PC-3 (cell line): ENCODE results near the gene PBRM1. TPM values are rescaled to one million over a fixed set of nuclear protein-coding genes. Genes with fewer than 3 reads are reported as not detected.

ENCODE experiments used
- ATAC-seq: fragments of 200-7000 bp; cut with Tn5 transposase; 2 replicates; pipeline ENCODE4 v1.9.1; 2020; ENCODE audit warnings: mild to moderate bottlenecking, moderate library complexity
- BruUV-seq: library from RNA; stranded (reverse); fragments of 400-500 nt; replicated peaks from 2 replicates; lab custom pipeline; 2021; lab: Mats Ljungman, UMichigan
- CTCF ChIA-PET: fragments of 300-600 bp; sonication (Branson Sonifier 250); formaldehyde crosslinking; loops from one replicate; lab custom pipeline; 2022; ENCODE audit warnings: antibody characterized with exemption; lab: Charles Lee
- POLR2A ChIA-PET: fragments of 300-600 bp; sonication (Branson Sonifier 250); formaldehyde crosslinking; loops from one replicate; lab custom pipeline; 2022; ENCODE audit warnings: antibody characterized with exemption; ENCODE audit not compliant: unreplicated experiment; lab: Charles Lee
- DNase-seq: peaks from one replicate; pipeline ENCODE4 v3.0.0-alpha.2; 2015
- H2AFZ ChIP-seq: fragments of 300-600 bp; sonication (generic); 2 replicates; pipeline ENCODE4 v1.6.0; 2016; ENCODE audit warnings: antibody characterized with exemption, low read length
- H3F3A ChIP-seq: fragments of 300-600 bp; sonication (generic); one replicate; pipeline ENCODE4 v1.6.0; 2017; ENCODE audit warnings: antibody characterized with exemption, low read length, control low read depth, mild to moderate bottlenecking; ENCODE audit not compliant: unreplicated experiment
- H3K27ac ChIP-seq: fragments of 300-600 bp; sonication (generic); 2 replicates; pipeline ENCODE4 v1.5.1; 2016; ENCODE audit warnings: mild to moderate bottlenecking, low read length
- H3K27me3 ChIP-seq: fragments of 300-600 bp; sonication (generic); 2 replicates; pipeline ENCODE4 v1.6.1; 2016; ENCODE audit warnings: low read length, mixed read lengths
- H3K36me3 ChIP-seq: fragments of 300-600 bp; sonication (generic); 2 replicates; pipeline ENCODE4 v1.6.1; 2016; ENCODE audit warnings: low read depth, mixed run types, low read length, mixed read lengths
- H3K4me1 ChIP-seq: fragments of 300-600 bp; sonication (generic); 2 replicates; pipeline ENCODE4 v1.5.1; 2016; ENCODE audit warnings: low read length; ENCODE audit not compliant: insufficient read depth
- H3K4me2 ChIP-seq: fragments of 300-600 bp; sonication (generic); 2 replicates; pipeline ENCODE4 v1.6.0; 2016; ENCODE audit warnings: low read length
- H3K4me3 ChIP-seq: fragments of 300-600 bp; sonication (generic); 2 replicates; pipeline ENCODE4 v1.5.1; 2016; ENCODE audit warnings: mild to moderate bottlenecking, low read length, mixed read lengths
- H3K79me2 ChIP-seq: fragments of 300-600 bp; sonication (generic); 2 replicates; pipeline ENCODE4 v1.6.1; 2017; ENCODE audit warnings: low read length, mixed read lengths
- H3K9ac ChIP-seq: fragments of 300-600 bp; sonication (generic); 2 replicates; pipeline ENCODE4 v1.6.0; 2016; ENCODE audit warnings: mild to moderate bottlenecking, low read length
- H3K9me2 ChIP-seq: fragments of 300-600 bp; sonication (generic); replicated peaks from 2 replicates; pipeline ENCODE4 v1.6.1; 2016; ENCODE audit warnings: mixed run types, low read length, mixed read lengths
- H3K9me3 ChIP-seq: fragments of 300-600 bp; sonication (generic); 2 replicates; pipeline ENCODE4 v1.6.1; 2016; ENCODE audit warnings: low read length, mixed read lengths
- H4K20me1 ChIP-seq: fragments of 300-600 bp; sonication (generic); 2 replicates; pipeline ENCODE4 v1.6.1; 2016; ENCODE audit warnings: low read length, mixed read lengths
- EZH2 ChIP-seq: fragments of 300-600 bp; sonication (generic); IDR thresholded peaks from one replicate; pipeline ENCODE4 v1.6.1; 2017; ENCODE audit warnings: antibody characterized with exemption, mild to moderate bottlenecking, low read length; ENCODE audit not compliant: unreplicated experiment
- EZH2phosphoT487 ChIP-seq: fragments of 300-600 bp; sonication (generic); IDR thresholded peaks from 2 replicates; pipeline ENCODE4 v1.6.1; 2018; ENCODE audit warnings: mild to moderate bottlenecking, antibody characterized with exemption, low read length, borderline replicate concordance
- intact Hi-C: fragments of 100-400 bp; cut with micrococcal nuclease; formaldehyde crosslinking; loops from 2 replicates; pipeline ENCODE4 v1.9.0; 2023
- total RNA-seq: library from RNA; depleted of rRNA; stranded (reverse); fragments of >200 nt; gene quantifications from 2 replicates; pipeline ENCODE4 v1.2.3, GENCODE V29; 2014
- TF ChIP-seq, protein P1 (sequence below): fragments of 300-600 bp; sonication (generic); conservative IDR thresholded peaks from 2 replicates; pipeline ENCODE4 v1.5.1; 2017; ENCODE audit warnings: antibody characterized with exemption, low read depth, mild to moderate bottlenecking, low read length

The PBRM1 gene
- total RNA-seq, 1 experiment from 2014 or later = 59.7 TPM

DNA sequence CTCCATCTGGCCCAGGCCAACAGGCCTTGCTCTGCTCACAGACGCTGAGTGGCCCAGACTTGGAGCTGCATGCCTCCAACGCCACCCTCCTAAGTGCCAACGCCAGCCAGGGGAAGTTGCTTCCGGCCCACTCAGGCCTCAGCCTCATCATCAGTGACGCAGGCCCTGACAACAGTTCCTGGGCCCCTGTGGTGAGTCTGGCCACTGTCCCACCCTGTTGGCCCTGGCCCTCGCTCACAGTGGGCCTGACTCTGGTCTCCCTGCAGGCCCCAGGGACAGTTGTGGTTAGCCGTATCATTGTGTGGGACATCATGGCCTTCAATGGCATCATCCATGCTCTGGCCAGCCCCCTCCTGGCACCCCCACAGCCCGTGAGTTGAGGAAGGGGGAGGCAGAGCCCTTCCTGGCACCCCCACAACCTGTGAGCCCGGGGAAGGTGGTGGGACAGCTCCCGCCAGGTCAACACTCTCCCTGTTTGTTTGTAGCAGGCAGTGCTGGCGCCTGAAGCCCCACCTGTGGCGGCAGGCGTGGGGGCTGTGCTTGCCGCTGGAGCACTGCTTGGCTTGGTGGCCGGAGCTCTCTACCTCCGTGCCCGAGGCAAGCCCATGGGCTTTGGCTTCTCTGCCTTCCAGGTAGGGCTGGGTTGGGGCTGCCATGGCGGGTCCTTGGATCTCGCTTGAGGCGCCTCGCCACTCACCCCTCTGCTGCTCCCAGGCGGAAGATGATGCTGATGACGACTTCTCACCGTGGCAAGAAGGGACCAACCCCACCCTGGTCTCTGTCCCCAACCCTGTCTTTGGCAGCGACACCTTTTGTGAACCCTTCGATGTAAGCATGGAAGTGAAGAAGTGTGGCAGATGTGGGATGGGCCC is 162.1 kb downstream of the PBRM1 start:
- Histone ChIP-seq H3K79me2 (no peaks in the 10 kb centered on the region), H3K4me3 (no peak overlapping the region), H3K9me3 (no peaks in the 10 kb centered on the region), H3K9ac (no peak overlapping the region), H3K4me2 (no peak overlapping the region), H4K20me1 (no peaks in the 10 kb centered on the region), H3K27ac (no peak overlapping the region), H3K4me1 (no peaks in the 10 kb centered on the region), H3K9me2 (no peaks in the 10 kb centered on the region), H3F3A (no peaks in the 10 kb centered on the region), H2AFZ (no peak overlapping the region), H3K36me3 (peaks cover 18% of the 10 kb centered on the region), H3K27me3 (no peaks in the 10 kb centered on the region)
- TF ChIP-seq EZH2phosphoT487 (no peak), EZH2 (no peak)
- ATAC-seq (no peak), DNase-seq (no peak)
- intact Hi-C loops = no loop called here
- BruUV-seq = no TSS peak
- POLR2A ChIA-PET = no interaction called here
- CTCF ChIA-PET = no interaction called here

DNA sequence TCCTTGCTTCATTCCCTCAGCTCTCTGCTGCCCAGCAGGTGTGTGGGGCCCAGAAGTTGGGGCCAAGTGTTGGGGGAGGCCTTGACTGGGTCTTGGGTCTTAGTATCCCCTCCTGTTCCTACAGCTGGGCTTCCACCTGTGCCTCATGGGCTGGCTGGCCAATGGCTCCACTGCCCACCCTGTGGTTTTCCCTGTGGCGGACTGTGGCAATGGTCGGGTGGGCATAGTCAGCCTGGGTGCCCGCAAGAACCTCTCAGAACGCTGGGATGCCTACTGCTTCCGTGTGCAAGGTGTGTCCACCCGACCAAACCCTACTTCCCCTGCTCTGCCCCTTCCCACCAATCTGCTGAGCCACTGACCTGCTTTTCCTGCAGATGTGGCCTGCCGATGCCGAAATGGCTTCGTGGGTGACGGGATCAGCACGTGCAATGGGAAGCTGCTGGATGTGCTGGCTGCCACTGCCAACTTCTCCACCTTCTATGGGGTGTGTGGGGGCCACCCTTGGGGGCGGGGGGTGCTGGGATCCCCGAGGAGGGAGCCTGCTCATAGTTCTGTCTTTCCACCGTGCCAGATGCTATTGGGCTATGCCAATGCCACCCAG is 163.0 kb downstream of the PBRM1 start:
- H4K20me1 ChIP-seq = no peaks in the 10 kb centered on the region
- no peaks in the 10 kb centered on the region for H3F3A ChIP-seq
- no peaks in the 10 kb centered on the region for H3K27me3 ChIP-seq
- no peaks in the 10 kb centered on the region for H3K79me2 ChIP-seq
- ChIA-PET CTCF (no interaction called here), POLR2A (no interaction called here)
- H3K9me3 ChIP-seq = no peaks in the 10 kb centered on the region
- H3K4me2 ChIP-seq = no peak overlapping the region
- no peaks in the 10 kb centered on the region for H3K9me2 ChIP-seq
- TF ChIP-seq EZH2 (no peak), EZH2phosphoT487 (no peak)
- TF ChIP-seq, protein P1, sequence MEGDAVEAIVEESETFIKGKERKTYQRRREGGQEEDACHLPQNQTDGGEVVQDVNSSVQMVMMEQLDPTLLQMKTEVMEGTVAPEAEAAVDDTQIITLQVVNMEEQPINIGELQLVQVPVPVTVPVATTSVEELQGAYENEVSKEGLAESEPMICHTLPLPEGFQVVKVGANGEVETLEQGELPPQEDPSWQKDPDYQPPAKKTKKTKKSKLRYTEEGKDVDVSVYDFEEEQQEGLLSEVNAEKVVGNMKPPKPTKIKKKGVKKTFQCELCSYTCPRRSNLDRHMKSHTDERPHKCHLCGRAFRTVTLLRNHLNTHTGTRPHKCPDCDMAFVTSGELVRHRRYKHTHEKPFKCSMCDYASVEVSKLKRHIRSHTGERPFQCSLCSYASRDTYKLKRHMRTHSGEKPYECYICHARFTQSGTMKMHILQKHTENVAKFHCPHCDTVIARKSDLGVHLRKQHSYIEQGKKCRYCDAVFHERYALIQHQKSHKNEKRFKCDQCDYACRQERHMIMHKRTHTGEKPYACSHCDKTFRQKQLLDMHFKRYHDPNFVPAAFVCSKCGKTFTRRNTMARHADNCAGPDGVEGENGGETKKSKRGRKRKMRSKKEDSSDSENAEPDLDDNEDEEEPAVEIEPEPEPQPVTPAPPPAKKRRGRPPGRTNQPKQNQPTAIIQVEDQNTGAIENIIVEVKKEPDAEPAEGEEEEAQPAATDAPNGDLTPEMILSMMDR = no peak
- no peak overlapping the region for H3K4me3 ChIP-seq
- peaks cover 12% of the 10 kb centered on the region for H3K36me3 ChIP-seq
- no peak overlapping the region for H3K27ac ChIP-seq
- ATAC-seq (no peak), DNase-seq (no peak)
- no peak overlapping the region for H2AFZ ChIP-seq
- no peak overlapping the region for H3K9ac ChIP-seq
- intact Hi-C loops = no loop called here
- no TSS peak for BruUV-seq
- no peaks in the 10 kb centered on the region for H3K4me1 ChIP-seq

DNA sequence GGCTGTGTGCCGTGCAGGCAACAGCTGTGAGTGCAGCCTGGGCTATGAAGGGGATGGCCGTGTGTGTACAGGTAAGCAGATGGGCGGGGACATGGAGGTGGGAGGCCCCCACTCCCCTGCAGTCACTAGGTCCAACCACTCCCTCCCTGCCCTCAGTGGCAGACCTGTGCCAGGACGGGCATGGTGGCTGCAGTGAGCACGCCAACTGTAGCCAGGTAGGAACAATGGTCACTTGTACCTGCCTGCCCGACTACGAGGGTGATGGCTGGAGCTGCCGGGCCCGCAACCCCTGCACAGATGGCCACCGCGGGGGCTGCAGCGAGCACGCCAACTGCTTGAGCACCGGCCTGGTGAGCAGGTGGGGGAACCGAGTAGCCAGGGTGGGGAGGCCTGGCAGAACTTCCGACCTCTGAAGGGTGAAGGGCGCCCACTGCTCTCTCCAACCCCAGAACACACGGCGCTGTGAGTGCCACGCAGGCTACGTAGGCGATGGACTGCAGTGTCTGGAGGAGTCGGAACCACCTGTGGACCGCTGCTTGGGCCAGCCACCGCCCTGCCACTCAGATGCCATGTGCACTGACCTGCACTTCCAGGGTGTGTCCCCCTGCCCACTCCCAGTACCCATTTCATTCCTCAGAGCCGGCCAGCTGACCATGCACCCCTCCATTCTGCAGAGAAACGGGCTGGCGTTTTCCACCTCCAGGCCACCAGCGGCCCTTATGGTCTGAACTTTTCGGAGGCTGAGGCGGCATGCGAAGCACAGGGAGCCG is 163.6 kb downstream of the PBRM1 start:
- ChIA-PET POLR2A (no interaction called here), CTCF (no interaction called here)
- no peak overlapping the region for H3K4me3 ChIP-seq
- H3K9ac ChIP-seq = no peak overlapping the region
- H3K4me2 ChIP-seq = no peak overlapping the region
- no peaks in the 10 kb centered on the region for H3K27me3 ChIP-seq
- no peaks in the 10 kb centered on the region for H3F3A ChIP-seq
- no peaks in the 10 kb centered on the region for H3K9me3 ChIP-seq
- H3K4me1 ChIP-seq = no peaks in the 10 kb centered on the region
- ATAC-seq (no peak), DNase-seq (no peak)
- BruUV-seq = no TSS peak
- H3K27ac ChIP-seq = no peak overlapping the region
- no peaks in the 10 kb centered on the region for H4K20me1 ChIP-seq
- H3K9me2 ChIP-seq = no peaks in the 10 kb centered on the region
- H3K36me3 ChIP-seq = peaks cover 9% of the 10 kb centered on the region; the same call in 1 of the 2 replicates
- H3K79me2 ChIP-seq = no peaks in the 10 kb centered on the region
- intact Hi-C loops = no loop called here
- TF ChIP-seq, protein P1 = no peak
- no peak for TF ChIP-seq EZH2phosphoT487
- TF ChIP-seq EZH2 = no peak
- no peak overlapping the region for H2AFZ ChIP-seq
